ENCODE data around the gene SPCS3.

- no peak for TF ChIP-seq USF1 (CRISPR knock-in tag; IDR thresholded peaks at IDR 0.05)
- TF ChIP-seq SP1 (CRISPR knock-in tag; conservative IDR thresholded peaks at IDR 0.05) = no peak
- no peak for TF ChIP-seq ZNF138 (CRISPR knock-in tag; conservative IDR thresholded peaks at IDR 0.05)
- TF ChIP-seq, protein P1, sequence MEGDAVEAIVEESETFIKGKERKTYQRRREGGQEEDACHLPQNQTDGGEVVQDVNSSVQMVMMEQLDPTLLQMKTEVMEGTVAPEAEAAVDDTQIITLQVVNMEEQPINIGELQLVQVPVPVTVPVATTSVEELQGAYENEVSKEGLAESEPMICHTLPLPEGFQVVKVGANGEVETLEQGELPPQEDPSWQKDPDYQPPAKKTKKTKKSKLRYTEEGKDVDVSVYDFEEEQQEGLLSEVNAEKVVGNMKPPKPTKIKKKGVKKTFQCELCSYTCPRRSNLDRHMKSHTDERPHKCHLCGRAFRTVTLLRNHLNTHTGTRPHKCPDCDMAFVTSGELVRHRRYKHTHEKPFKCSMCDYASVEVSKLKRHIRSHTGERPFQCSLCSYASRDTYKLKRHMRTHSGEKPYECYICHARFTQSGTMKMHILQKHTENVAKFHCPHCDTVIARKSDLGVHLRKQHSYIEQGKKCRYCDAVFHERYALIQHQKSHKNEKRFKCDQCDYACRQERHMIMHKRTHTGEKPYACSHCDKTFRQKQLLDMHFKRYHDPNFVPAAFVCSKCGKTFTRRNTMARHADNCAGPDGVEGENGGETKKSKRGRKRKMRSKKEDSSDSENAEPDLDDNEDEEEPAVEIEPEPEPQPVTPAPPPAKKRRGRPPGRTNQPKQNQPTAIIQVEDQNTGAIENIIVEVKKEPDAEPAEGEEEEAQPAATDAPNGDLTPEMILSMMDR (IDR thresholded peaks at IDR 0.05) = no peak
- TF ChIP-seq CBFB (CRISPR knock-in tag; IDR thresholded peaks at IDR 0.05; ENCODE audit: low read depth) = no peak
- no peak for TF ChIP-seq RELA (CRISPR knock-in tag; IDR thresholded peaks at IDR 0.05; ENCODE audit: borderline replicate concordance)
- TF ChIP-seq MAX (CRISPR knock-in tag; IDR thresholded peaks at IDR 0.05) = no peak
- no peak for TF ChIP-seq PRDM15 (CRISPR knock-in tag; IDR thresholded peaks at IDR 0.05)
- TF ChIP-seq, protein P2, sequence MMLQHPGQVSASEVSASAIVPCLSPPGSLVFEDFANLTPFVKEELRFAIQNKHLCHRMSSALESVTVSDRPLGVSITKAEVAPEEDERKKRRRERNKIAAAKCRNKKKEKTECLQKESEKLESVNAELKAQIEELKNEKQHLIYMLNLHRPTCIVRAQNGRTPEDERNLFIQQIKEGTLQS (CRISPR knock-in tag; conservative IDR thresholded peaks at IDR 0.05) = no peak
- TF ChIP-seq FOXP1 (CRISPR knock-in tag; IDR thresholded peaks at IDR 0.05; ENCODE audit: borderline replicate concordance) = no peak
- TF ChIP-seq ZSCAN18 (CRISPR knock-in tag; IDR thresholded peaks at IDR 0.05) = no peak
- TF ChIP-seq JAZF1 (CRISPR knock-in tag; IDR thresholded peaks at IDR 0.05) = no peak
Measured at GRCh38 chr4:176287546-176287945, 32.2 kb upstream of the SPCS3 start.

All from WTC11 (cell line).